ENCODE results near the gene MEIOSIN.
"Not testable (repeated sequence)": the region's sequence is repeated elsewhere in the genome, so short reads cannot be mapped to it uniquely, and the experiment has no call there.

Gene MEIOSIN

GRCh38 chr19:45717983-45718650 is 15.1 kb upstream of the MEIOSIN start:
- no peak for DNase-seq (ENCODE audit: low read depth)

DNA sequence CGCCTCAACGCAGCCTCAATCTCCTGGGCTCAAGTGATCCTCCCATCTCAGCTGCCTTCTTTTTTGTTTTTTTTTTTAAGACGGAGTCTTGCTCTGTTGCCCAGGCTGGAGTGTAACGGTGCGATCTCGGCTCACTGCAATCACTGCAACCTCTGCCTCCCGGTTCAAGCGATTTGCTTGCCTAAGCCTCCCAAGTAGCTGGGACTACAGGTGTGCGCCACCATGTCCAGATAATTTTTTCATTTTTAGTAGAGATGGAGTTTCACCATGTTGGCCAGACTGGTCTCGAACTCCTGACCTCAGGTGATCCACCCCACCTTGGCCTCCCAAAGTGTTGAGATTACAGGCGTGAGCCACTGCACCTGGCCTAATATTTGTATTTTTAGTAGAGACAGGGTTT is 13.2 kb upstream of the MEIOSIN start:
- not testable (repeated sequence) for DNase-seq (ENCODE audit: low read depth)

GRCh38 chr19:45728683-45729082 is 4.6 kb upstream of the MEIOSIN start:
- DNase-seq (ENCODE audit: low read depth): not testable (repeated sequence)

DNA sequence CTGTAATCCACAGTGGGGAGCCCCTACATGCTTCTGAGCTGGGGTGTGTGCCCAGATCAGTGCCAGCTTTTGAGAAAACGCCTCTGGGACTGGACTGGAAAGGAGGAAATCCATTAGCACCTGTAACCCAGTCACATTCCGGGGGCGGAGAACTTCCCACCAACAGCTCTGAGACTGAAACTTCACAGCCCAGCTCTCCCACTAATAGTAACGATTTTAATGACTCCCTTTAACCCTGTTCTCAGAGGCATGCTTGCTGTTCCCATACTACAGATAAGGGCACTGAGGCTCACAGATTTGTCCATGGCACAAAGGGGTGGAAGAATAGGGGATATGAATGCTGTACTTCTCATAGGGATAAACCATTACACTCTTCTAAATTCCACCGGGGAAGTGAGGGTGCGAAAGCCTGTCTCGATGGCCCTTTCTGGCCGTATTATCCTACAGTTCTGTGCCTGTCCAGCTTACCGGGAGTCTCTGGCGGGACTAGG is 3.4 kb upstream of the MEIOSIN start:
- peak; percentile 25 for DNase-seq (ENCODE audit: low read depth)

DNA sequence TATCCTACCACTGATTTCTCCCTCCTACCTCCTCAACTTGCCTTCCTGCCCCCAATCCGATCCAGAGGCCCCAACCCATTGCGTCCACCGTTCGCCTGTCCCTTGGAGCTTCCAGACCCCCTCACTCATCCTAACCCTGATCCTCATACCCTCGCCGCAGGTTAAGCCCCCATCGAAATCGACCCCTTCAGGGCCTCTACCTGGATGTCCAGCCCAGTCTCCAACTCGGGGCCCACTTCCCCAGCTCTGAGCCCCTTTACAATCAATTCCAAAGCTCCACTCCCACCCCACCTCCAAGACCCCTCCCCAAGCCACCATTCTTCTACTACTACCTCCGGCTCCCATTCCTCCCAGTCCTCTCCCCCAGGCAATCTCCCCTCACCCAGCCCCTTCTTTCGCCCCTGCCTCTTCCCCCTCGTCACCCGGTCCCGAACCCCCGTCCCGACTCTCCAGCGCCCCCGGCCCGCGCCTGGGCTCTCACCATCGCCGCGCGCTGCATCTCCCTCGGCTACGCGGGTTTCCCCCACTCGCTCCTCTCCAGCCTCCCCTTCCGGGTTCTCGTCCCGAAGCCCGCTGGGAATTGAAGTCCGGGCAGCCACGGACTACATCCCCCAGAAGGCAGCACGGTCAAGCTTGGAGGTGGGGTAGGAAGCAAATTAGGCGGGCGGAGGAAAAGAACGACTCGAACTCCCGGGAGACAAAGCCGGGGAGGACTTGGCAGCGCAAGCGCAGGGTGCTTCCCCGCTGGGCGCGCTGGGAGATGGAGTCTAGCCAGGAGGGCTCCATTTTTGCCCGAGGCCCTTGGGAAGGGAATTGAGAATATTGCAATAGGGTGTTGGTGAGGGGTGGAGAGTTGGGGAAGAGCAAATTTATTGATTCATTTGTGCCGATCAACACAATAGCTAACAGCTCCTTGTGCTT is 2.6 kb upstream of the MEIOSIN start, which contains the start of gene FBXO46:
Gene FBXO46, minus strand, starts transcription at position 529 of the 921 bp plus-strand sequence. CDS start 17,401 bp downstream, outside the sequence.
- peak; percentile 99 for DNase-seq (ENCODE audit: low read depth)

- no peak for DNase-seq (ENCODE audit: low read depth)
These were observed 6.5 kb downstream of the MEIOSIN start for GRCh38 chr19:45739498-45740439.

DNA sequence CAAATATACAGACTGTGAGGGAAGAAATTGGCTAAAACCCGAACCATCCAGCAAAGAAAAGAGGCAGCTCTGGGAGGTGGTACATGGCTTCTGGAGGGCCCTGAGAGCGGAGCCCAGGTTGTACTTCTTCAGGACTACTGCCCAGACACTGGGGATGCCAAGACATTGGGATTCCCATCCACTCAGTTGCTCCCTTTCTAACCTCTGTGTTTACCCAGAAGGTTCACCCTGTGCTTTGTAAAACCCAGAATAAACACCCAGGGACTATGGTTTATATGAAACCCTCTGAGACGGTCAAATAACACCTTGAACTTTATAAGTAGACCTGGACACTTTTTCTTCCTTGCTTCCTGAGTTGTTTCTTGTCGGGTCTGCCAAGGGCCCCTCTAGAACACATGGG is 9.7 kb downstream of the MEIOSIN start:
- DNase-seq (ENCODE audit: low read depth): no peak

DNA sequence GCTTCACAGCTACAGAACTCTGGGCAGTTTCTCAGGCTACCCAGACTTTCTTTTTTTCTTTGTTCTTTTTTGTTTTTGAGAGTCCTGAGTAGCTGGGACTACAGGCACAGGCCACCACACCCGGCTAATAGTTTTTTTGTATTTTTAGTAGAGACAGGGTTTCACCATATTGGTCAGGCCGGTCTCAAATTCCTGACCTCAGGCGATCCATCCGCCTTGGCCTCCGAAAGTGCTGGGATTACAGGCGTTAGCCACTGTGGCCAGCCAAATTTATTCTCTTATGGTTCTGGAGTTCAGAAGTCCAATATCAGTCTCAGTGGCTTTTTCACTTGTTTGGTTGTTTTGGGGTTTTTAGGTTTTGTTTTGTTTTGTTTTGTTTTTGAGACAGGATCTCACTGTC is 12.4 kb downstream of the MEIOSIN start:
- DNase-seq (ENCODE audit: low read depth): no peak

- DNase-seq (ENCODE audit: low read depth): peak; percentile 68
These were observed 13.6 kb downstream of the MEIOSIN start for GRCh38 chr19:45746866-45747265.

GRCh38 chr19:45747513-45747912 is 14.3 kb downstream of the MEIOSIN start:
- no peak for DNase-seq (ENCODE audit: low read depth)

DNA sequence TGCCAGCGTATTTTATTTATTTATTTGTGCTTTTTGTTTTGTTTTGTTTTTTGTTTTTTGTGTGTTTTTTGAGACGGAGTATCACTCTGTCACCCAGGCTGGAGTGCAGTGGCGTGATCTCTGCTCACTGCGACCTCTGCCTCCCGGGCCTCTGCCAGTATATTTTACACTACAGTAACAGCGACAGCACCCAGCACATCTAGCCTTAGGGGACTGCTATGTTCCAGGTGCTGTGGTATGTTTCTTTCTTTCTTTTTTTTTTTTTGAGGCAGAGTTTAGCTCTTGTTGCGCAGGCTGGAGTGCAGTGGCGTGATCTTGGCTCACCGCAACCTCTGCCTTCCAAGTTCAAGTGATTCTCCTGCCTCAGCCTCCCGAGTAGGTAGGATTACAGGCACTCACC is 18.2 kb downstream of the MEIOSIN start:
- DNase-seq (ENCODE audit: low read depth): not testable (repeated sequence)

GRCh38 chr19:45752639-45753038 is 19.4 kb downstream of the MEIOSIN start:
- DNase-seq (ENCODE audit: low read depth): no peak

DNA sequence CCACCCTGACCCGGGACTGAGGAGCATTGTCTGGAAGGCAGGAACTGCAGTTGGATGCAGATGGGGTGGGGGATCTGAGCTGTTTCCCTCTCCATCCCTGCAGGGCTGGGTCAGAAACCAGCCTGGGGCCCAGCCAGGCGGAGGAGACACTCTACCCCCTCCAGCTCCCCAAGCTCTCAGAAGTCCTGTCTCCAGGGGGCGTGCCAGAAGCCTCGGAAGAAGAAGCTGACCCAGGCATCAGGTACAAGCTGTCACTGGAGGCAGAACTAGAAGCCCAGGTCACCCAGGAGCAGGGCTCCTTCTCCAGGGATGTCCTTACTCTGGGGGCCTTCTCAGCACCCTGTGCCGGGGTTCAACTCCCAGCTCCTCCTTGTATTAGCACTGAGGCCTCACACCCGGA is 20.3 kb downstream of the MEIOSIN start:
- DNase-seq (ENCODE audit: low read depth): no peak

DNA sequence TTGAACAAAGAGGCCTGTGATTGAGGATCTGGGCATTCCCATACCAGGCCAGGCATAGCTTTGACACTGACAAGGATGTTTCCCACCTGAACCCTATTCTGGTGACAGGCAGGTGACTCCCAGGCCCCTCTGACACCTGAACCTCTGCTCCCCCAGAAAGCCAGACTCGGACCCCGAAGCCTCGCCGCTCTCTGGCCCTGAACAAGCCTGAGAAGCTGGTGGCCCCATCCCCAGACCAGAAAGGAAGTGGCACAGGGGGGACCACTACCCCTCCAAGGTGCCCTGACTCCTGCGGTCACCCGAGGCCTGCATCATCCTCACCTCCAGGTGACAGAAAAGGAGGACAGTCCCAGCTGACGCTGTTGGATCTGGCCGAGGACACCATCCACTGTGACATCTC is 21.1 kb downstream of the MEIOSIN start:
- no peak for DNase-seq (ENCODE audit: low read depth)

DNA sequence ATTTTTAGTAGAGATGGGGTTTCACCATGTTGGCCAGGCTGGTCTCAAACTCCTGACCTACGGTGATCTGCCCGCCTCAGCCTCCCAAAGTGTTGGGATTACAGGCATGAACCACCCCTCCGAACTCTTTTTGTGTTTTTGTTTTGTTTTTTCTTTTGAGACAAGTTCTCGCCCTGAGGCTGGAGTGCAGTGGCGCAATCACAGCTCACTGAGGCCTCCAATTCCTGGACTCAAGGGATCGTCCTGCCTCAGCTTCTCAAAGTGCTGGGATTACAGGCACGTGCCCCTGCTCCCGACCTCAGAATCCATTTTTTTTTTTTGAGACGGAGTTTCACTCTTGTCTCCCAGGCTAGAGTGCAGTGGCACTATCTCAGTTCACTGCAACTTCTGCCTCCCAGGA is 24.5 kb downstream of the MEIOSIN start:
- no peak for DNase-seq (ENCODE audit: low read depth)

GRCh38 chr19:45758921-45759320 is 25.7 kb downstream of the MEIOSIN start:
- DNase-seq (ENCODE audit: low read depth): no peak

DNA sequence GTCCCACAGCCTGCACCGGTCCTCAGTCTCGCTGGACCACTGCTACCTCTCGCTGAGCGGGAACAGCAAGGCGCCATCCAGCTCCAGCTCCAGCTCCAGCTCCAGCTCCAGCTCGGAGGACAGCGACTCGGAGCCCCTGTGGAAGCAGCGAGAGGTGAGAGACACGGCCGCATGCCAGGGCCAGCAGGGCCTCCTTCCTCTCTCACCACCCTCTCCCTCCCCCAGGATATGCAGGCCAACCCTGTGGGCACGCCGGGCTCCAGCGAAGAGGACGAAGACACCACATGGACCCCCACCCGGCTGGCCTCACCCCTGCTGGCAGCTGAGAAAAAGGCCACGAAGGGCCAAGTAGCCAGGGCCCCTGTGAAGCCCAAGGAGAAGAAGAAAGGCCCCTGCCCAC is 28.5 kb downstream of the MEIOSIN start:
- no peak for DNase-seq (ENCODE audit: low read depth)

DNA sequence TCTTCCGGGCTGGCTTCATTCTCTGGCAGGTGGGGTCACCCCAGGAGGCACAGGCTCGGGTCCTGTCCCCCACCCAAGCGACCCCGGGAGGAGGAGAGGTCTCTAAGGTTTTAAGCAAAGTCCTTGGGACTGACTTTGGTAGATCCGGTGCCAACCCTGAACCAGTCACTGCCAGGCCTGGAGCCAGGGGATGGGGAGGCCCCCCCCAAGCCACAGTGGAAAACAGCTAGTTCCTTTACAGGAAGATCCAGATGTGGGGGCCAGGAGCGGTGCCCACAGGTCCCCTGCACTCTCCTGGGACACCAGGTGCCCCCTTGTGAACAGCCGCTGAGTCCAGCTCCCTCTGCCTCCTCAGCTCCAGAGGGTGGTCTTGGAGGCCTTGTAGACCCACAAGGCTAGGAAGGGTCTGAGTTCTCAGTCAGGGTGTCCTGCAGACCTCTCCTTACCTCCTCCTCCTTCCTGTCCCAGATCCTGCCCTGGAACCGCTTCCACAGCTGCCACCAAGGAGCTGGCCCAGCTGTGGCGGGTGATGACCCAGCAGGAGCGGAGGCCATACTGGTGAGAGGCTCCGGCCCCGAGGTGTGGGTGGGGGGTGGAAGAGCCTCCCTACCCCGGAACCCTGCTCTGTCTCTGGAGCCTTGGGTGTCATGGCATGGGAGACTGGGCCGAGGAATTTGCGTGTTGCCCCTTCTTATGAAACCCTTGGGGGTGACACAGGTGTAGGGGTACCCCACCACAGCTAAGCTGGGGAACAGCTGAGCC is 29.8 kb downstream of the MEIOSIN start:
- no peak for DNase-seq (ENCODE audit: low read depth)

DNA sequence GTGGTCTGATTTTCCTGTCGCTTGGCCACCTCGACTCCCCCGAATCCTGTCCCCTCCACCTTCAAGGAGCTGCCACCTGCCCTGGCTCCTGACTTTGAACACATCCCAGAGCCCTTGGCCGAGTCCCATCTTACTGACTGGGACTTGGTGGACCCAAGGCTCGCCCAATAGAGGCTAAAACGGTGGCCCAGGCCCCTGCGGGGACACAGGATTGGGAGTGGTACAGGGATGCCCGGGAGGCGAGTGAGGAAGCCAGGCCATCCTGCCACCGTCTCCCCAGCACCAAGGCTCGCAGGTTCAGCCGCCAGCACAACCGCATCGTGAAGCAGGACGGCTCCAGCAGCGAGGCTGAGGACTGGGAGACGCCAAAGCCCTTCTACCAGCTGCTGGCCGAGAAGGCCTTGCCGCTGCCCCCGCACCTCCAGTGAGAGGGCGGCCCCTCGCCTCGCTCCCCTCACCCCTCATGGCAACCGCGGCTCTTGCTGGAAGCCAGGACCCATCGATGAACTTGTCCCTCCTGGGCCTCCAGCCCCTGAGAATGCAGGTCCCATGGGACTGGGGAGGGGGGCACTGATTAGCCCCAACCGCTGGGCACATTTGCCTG is 30.6 kb downstream of the MEIOSIN start:
- no peak for DNase-seq (ENCODE audit: low read depth)

DNA sequence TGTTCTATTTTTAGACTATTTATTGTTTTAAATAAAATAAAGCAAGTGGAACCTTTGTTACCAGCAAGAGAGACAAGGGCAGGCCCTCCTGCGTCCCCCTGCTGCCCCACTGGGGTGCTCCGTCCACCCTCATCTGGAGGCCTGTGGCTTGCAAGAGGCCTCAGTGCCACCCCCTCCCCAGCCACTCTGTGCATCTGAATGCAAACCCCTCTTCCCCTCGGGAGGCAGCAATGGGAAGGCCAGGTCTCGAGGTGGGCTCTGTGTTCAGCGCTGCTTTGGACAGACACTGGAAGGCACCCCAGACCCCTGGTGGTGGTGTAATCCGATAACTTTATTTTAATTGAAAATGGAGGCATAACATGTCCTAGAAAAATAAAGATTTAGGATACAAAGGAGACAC is 31.2 kb downstream of the MEIOSIN start:
- DNase-seq (ENCODE audit: low read depth): no peak
